WERI-Rb-1 (cell line): ENCODE results near the gene CCDC102A.

ENCODE experiments used
- DNase-seq: peaks from one replicate; pipeline ENCODE4 v3.0.0-alpha.2; 2020
- H3K27ac ChIP-seq: fragments of 250-450 bp; sonication (Bioruptor Pico); 2 replicates; pipeline ENCODE4 v1.5.1; 2020; ENCODE audit warnings: mild to moderate bottlenecking, moderate library complexity
- H3K27me3 ChIP-seq: fragments of 250-450 bp; sonication (Bioruptor Pico); 2 replicates; pipeline ENCODE4 v1.5.1; 2021; ENCODE audit warnings: mild to moderate bottlenecking, low read depth, moderate library complexity; ENCODE audit not compliant: insufficient read depth, severe bottlenecking
- H3K36me3 ChIP-seq: fragments of 250-450 bp; sonication (Bioruptor Pico); 2 replicates; pipeline ENCODE4 v1.5.1; 2020; ENCODE audit warnings: mild to moderate bottlenecking, moderate library complexity
- H3K4me3 ChIP-seq: 2 replicates; pipeline ENCODE4 v1.5.1; 2011; ENCODE audit warnings: low read depth, mild to moderate bottlenecking, control low read depth, low read length
- H3K9me3 ChIP-seq: fragments of 250-450 bp; sonication (Bioruptor Pico); 2 replicates; pipeline ENCODE4 v1.5.1; 2021; ENCODE audit warnings: mild to moderate bottlenecking, moderate library complexity; ENCODE audit not compliant: severe bottlenecking
- TF ChIP-seq, protein P1 (sequence below): IDR thresholded peaks from 2 replicates; pipeline ENCODE4 v1.5.1; 2011; ENCODE audit warnings: low read depth, mild to moderate bottlenecking, control low read depth, inconsistent platforms, low read length

The CCDC102A gene

DNA sequence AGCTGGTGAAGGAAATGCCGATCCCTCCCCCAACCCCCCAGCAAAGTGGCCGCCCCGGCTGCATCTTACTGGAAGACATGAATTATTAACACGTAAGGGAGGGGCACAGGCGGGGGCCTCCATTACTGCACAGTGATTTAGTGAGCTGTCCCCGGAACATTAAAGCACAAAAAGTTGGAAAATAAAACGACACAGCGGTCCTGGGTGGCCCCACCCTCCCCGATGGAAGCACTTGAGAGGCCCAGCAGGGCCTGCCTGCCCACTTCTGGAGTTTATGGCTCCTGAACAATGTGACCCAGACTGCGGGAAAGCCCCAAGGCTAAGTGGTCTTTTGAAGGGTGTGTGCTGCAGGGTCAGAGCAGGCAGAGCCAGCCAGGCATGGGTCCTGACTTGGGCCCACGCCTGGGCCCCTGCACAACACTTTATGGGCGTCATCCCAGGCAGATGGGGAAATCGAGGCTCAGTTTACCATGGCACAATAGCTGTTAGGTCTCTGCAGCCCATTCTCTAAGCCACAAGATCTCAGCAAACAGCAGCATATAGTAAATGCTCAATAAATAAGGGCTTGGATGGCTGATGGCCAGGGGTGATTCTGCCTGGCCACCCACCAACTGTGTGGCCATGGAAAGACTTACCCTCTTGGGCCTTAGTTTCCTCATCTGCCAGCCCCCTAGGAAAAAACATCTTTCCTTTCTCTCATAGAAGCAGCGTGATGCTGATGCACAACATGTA lies 22.8 kb downstream of the CCDC102A start:
- Histone ChIP-seq H3K36me3 (no peaks in the 10 kb centered on the region), H3K9me3 (no peaks in the 10 kb centered on the region), H3K27ac (no peak overlapping the region), H3K27me3 (no peaks in the 10 kb centered on the region), H3K4me3 (no peak overlapping the region)
- TF ChIP-seq, protein P1, sequence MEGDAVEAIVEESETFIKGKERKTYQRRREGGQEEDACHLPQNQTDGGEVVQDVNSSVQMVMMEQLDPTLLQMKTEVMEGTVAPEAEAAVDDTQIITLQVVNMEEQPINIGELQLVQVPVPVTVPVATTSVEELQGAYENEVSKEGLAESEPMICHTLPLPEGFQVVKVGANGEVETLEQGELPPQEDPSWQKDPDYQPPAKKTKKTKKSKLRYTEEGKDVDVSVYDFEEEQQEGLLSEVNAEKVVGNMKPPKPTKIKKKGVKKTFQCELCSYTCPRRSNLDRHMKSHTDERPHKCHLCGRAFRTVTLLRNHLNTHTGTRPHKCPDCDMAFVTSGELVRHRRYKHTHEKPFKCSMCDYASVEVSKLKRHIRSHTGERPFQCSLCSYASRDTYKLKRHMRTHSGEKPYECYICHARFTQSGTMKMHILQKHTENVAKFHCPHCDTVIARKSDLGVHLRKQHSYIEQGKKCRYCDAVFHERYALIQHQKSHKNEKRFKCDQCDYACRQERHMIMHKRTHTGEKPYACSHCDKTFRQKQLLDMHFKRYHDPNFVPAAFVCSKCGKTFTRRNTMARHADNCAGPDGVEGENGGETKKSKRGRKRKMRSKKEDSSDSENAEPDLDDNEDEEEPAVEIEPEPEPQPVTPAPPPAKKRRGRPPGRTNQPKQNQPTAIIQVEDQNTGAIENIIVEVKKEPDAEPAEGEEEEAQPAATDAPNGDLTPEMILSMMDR: no peak
- DNase-seq: no peak

DNA sequence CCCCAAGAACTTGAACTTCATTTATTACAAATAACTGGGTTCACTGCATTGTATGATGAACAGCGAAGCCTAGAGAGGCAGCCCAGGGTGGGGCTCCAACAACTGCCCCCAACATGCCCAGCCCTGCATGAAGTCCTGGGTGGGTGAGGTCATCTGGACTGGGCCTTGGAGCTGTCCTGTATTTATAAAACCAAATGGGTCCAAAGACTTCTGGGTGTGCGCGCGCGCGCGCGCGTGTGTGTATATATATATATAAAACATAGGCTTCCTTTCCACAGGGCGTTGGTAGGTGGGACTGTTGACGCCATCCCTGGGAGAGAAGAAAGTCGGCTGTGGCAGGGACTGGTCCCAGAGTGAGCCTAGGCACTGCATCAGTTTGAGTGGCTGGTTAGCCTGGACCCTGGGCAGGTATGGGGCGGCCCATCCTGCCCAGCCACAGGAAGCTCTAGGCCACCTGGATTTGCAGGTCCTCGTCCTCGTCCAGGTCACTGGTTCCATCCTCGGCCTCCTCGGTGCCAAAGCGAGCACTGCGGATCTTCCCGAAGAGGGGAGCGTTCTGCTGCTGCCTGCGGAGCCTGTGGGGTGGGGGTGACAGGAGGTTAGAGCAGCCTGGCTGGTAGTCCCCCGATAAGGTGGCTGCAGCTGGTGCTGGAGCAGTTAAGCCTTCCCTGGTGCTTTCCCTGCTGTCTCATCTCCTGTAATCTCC lies 23.9 kb downstream of the CCDC102A start:
- Histone ChIP-seq H3K9me3 (no peaks in the 10 kb centered on the region), H3K27me3 (no peaks in the 10 kb centered on the region), H3K27ac (peak overlapping the region; percentile 41), H3K4me3 (no peak overlapping the region), H3K36me3 (no peaks in the 10 kb centered on the region)
- TF ChIP-seq, protein P1: no peak
- peak; percentile 54 for DNase-seq

DNA sequence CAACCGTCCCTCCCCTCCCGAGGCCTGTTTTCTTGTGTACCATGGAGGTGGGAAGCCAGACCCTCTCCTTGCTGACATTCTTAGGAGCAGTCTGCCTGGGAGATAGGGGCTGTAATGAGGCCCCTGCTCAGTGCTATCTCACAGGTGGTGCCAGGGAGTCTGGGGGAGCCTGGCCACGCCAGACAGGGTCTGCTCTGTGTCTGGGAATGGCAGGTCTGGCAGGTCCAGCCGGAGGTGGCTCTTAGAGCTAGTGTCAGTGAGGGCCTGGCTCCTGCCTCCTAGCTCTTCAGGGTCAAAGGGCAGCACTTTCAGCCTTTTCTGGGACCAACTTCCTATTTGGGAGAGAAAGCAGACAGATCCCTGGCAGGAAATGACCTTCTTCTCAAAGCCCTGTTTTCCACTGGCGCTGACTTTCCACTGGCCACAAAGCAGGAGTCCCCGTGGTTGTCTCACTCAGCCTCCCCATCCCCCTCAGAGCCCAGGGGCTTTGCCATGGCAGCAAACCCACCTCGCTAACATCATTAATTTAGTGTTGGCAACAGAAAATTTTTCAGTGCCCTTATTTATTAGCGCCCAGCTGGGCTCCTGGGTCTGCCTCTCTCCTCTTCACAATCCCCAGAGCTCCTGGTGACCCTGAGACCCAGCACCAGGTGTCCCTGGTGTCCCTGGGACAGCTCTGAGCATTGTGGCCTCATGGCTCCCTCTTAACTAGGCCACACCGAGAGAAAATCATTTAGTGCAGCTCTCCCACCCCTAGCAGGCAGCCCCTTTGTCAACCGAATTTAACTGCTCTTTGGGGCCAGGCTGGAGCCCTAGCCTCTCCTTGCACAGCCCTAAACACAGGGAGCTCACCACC lies 26.1 kb downstream of the CCDC102A start:
- TF ChIP-seq, protein P1: no peak
- no peak overlapping the region for H3K4me3 ChIP-seq
- H3K27me3 ChIP-seq: no peaks in the 10 kb centered on the region
- no peaks in the 10 kb centered on the region for H3K9me3 ChIP-seq
- no peak for DNase-seq
- H3K36me3 ChIP-seq: no peaks in the 10 kb centered on the region
- peak overlapping the region; percentile 48 for H3K27ac ChIP-seq

DNA sequence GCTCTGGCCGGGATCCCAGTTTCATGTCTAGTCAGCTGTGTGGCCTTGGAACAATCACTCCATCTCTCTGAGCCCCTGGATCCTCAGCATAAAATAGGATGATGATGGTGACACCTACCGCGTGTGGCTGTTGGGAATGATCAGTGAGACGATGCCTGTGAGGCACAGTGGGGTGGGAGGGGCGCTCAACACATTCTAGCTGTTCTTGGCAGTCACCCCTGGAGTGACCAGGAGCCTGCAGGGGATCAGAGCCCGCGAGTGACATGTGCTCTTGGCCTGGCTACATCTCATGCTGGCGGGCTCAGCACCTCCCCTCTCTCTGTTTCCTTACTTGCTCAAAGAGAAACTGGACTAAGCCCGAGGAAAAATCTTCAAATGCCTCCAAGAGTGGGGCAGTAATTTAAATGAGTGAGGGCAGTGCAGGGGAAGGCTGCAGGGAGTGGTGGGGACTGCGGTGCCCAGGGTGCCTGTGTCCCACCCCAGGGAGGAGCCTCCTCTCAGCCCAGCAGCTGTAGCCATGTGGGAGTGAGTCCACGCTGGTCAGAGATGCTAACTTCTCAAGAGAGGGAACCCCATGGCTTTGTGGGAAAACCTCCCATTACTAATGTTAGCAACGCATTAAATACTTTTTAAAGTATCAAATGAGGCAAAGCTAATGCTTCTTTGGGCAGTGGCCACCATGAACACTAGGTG lies 27.0 kb downstream of the CCDC102A start:
- H3K9me3 ChIP-seq: no peaks in the 10 kb centered on the region
- peak overlapping the region; percentile 48; the same call in 1 of the 2 replicates for H3K27ac ChIP-seq
- H3K27me3 ChIP-seq: no peaks in the 10 kb centered on the region
- TF ChIP-seq, protein P1: no peak
- H3K36me3 ChIP-seq: no peaks in the 10 kb centered on the region
- no peak overlapping the region for H3K4me3 ChIP-seq
- no peak for DNase-seq

DNA sequence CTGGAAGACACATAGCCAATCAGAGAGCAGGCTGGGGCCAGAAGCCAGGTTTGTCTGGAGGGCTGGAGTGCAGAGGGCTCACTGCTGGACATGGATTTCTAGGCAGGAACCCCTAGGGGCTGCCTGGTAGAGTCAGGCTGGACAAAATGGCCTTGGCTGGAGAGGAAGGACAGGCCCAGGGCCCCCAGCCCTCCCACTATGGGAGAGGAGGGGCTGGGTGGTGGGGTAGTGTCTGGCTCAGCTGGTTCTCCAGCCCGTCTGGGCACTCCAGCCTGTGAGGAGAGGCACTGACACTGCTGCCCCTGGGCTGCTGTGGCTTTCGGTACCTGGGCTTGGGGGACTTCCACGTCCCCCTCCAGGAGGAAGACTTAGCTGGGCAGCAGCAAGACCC lies 28.3 kb downstream of the CCDC102A start:
- no peaks in the 10 kb centered on the region for H3K36me3 ChIP-seq
- TF ChIP-seq, protein P1: no peak
- peak overlapping the region; percentile 83 for H3K27ac ChIP-seq
- H3K27me3 ChIP-seq: no peaks in the 10 kb centered on the region
- no peak overlapping the region for H3K4me3 ChIP-seq
- DNase-seq: no peak
- H3K9me3 ChIP-seq: no peaks in the 10 kb centered on the region
